Endodermal cell (in vitro differentiated cells): Measurements from ENCODE around the gene PROSER3. TPM values are rescaled to one million over a fixed set of nuclear protein-coding genes. Genes with fewer than 3 reads are reported as not detected.

Experiments
- DNase-seq: peaks from one replicate; pipeline ENCODE4 v3.0.0-alpha.2; 2017
- H3K27ac ChIP-seq: 2 replicates; pipeline ENCODE4 v1.5.1; 2013; ENCODE audit warnings: mild to moderate bottlenecking, low read depth, low read length, moderate library complexity
- H3K27me3 ChIP-seq: 2 replicates; pipeline ENCODE4 v1.6.1; 2013; ENCODE audit warnings: mild to moderate bottlenecking, low read length, moderate library complexity; ENCODE audit not compliant: insufficient read depth, control insufficient read depth, poor library complexity, severe bottlenecking
- H3K36me3 ChIP-seq: 2 replicates; pipeline ENCODE4 v1.7.0; 2013; ENCODE audit warnings: mild to moderate bottlenecking, low read length, moderate library complexity; ENCODE audit not compliant: control insufficient read depth, insufficient read depth
- H3K4me1 ChIP-seq: one replicate; pipeline ENCODE4 v1.7.0; 2013; ENCODE audit warnings: low read length; ENCODE audit not compliant: control insufficient read depth, insufficient read depth
- H3K4me3 ChIP-seq: 2 replicates; pipeline ENCODE4 v1.5.1; 2013; ENCODE audit warnings: mild to moderate bottlenecking, low read length, moderate library complexity
- H3K9ac ChIP-seq: 2 replicates; pipeline ENCODE4 v1.6.1; 2013; ENCODE audit warnings: mild to moderate bottlenecking, low read length, moderate library complexity; ENCODE audit not compliant: poor library complexity, severe bottlenecking; ENCODE audit errors: extremely low read depth
- H3K9me3 ChIP-seq: 2 replicates; pipeline ENCODE4 v1.6.1; 2013; ENCODE audit warnings: mild to moderate bottlenecking, low read length, moderate library complexity; ENCODE audit not compliant: control insufficient read depth
- H3K27ac Mint-ChIP-seq: 2 replicates; pipeline ENCODE4 v1.8.0; 2020; ENCODE audit warnings: mixed read lengths
- H3K27me3 Mint-ChIP-seq: 2 replicates; pipeline ENCODE4 v1.8.0; 2021; ENCODE audit warnings: mild to moderate bottlenecking, mixed read lengths; ENCODE audit not compliant: insufficient read depth
- H3K36me3 Mint-ChIP-seq: 2 replicates; pipeline ENCODE4 v1.8.0; 2020; ENCODE audit warnings: low read depth, mixed read lengths
- H3K4me1 Mint-ChIP-seq: 2 replicates; pipeline ENCODE4 v1.8.0; 2020; ENCODE audit warnings: mixed read lengths
- H3K4me3 Mint-ChIP-seq: 2 replicates; pipeline ENCODE4 v1.8.0; 2020; ENCODE audit warnings: mild to moderate bottlenecking, moderate library complexity, mixed read lengths
- H3K9me3 Mint-ChIP-seq: 2 replicates; pipeline ENCODE4 v1.8.0; 2020; ENCODE audit warnings: mild to moderate bottlenecking, mixed read lengths
- WGBS, 2 experiments: methylation state at CpG; one replicate each; pipeline versions ENCODE4 v1.1.5 to v1.1.7; 2013; ENCODE audit warnings: missing lambda C conversion rate in 2 of 2, mixed read lengths in 1 of 2; ENCODE audit not compliant: insufficient coverage in 1 of 2, insufficient read length in 1 of 2; 5-methylcytosine and 5-hydroxymethylcytosine counted together
- total RNA-seq, 2 donors: library from RNA; stranded (reverse); fragmentation: NEBNext Ultra II Directional in 1 of 2; extraction: Animal tissue kit (Norgen Biotek cat#: 25700) in 1 of 2; gene quantifications; 2 replicates in 1 of 2; 3 replicates in 1 of 2; pipeline ENCODE4 v1.2.1, GENCODE V29; 2021
- TF ChIP-seq, protein P1 (sequence below): fragments of 200-600 bp; sonication (generic); conservative IDR thresholded peaks from 2 replicates; pipeline ENCODE4 v1.5.0; 2021; ENCODE audit warnings: antibody characterized with exemption, mild to moderate bottlenecking

The PROSER3 gene
- total RNA-seq, 2 donors from 2014 or later: 37.8 to 45.4 TPM

DNA sequence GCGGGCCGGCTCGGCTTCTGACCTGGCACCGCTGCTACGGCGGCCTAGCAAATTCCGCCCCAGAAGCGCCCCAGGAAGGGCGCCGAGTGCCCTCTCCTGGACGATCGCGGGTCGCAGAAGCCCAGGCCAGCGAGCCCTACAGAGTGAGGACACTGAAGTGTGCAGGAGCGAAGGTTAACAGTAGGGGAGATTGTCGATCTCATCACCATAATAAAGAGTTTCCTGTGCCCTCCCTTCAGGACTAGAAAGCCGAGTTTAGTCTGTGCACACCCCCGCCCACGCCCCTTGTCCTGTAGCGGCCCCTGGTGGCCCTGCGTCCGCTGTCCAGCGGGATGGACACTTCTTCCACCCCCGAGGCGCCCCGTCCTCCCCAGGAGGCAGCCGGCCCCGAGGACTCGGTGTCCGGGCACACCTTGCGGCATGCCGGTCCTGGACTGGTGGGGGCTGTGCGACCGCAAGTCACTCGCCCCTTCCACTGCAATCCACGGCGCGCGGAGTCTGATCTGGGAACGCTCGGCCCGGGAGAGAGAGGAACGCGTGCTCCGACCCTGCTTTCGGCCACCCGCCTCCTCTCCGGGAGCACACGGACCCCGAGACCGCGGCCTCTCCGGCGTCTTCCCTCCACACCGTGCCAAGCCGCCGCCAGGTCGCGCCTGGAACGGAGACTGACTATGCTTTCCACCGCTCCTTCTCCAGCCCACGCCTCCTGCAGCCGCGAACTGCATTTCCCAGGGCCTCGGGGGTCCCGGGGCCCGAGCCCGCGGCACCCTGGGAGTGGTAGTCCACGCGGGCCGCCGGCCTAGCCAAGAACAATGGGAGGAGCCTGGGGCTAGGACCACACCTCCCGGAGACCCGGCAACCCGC, 40.9 kb upstream of the PROSER3 start:
- TF ChIP-seq, protein P1, sequence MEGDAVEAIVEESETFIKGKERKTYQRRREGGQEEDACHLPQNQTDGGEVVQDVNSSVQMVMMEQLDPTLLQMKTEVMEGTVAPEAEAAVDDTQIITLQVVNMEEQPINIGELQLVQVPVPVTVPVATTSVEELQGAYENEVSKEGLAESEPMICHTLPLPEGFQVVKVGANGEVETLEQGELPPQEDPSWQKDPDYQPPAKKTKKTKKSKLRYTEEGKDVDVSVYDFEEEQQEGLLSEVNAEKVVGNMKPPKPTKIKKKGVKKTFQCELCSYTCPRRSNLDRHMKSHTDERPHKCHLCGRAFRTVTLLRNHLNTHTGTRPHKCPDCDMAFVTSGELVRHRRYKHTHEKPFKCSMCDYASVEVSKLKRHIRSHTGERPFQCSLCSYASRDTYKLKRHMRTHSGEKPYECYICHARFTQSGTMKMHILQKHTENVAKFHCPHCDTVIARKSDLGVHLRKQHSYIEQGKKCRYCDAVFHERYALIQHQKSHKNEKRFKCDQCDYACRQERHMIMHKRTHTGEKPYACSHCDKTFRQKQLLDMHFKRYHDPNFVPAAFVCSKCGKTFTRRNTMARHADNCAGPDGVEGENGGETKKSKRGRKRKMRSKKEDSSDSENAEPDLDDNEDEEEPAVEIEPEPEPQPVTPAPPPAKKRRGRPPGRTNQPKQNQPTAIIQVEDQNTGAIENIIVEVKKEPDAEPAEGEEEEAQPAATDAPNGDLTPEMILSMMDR: peak; percentile 93
- WGBS, 2 experiments: 0% methylated on average over 57 to 77 of the region's 77 CpGs
- H3K27me3 Mint-ChIP-seq: no peaks in the 10 kb centered on the region
- H3K4me3 Mint-ChIP-seq: peak overlapping the region; percentile 74
- H3K9ac ChIP-seq: peak overlapping the region; percentile 35
- no peaks in the 10 kb centered on the region for H3K27me3 ChIP-seq
- DNase-seq: peak; percentile 99
- H3K9me3 ChIP-seq: no peaks in the 10 kb centered on the region
- H3K9me3 Mint-ChIP-seq: no peaks in the 10 kb centered on the region
- H3K36me3 ChIP-seq: peaks cover 8% of the 10 kb centered on the region
- peak overlapping the region; percentile 85 for H3K4me3 ChIP-seq
- H3K27ac ChIP-seq: peak overlapping the region; percentile 80
- peaks cover 15% of the 10 kb centered on the region for H3K36me3 Mint-ChIP-seq
- peaks cover 13% of the 10 kb centered on the region for H3K4me1 ChIP-seq
- peak overlapping the region; percentile 96 for H3K27ac Mint-ChIP-seq
- peaks cover 18% of the 10 kb centered on the region for H3K4me1 Mint-ChIP-seq

DNA sequence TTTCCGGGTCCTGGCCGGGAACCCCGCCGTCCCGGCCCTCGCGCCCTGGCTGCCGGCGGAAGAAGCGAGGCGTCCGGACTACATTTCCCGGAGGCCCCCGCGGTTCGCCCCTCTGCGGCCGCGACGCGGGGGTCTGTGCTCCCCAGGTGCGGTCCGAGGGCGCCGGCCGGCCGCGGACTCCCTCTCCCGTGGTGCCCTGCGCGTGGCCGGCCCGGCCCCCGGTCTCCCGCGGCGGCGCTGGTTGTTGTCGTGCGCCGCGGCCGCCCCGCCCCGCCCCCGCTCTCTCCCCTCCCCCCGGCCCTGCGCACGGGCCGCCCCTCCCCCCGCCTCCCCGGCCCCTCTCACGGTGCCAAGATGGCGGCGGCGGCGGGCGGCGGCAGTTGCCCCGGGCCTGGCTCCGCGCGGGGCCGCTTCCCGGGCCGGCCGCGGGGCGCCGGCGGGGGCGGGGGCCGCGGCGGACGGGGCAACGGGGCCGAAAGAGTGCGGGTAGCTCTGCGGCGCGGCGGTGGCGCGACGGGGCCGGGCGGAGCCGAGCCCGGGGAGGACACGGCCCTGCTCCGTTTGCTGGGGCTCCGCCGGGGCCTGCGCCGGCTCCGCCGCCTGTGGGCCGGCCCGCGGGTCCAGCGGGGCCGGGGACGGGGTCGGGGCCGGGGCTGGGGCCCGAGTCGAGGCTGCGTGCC, 40.2 kb upstream of the PROSER3 start, which contains the start of gene KMT2B:
Gene KMT2B (plus strand): TSS at position 339 of the 680 bp plus-strand sequence. CDS start 16 bp downstream, at position 355.
- peak within 1 kb of the TSS; percentile 80 for H3K27ac ChIP-seq
- no peaks in the 10 kb centered on the region for H3K27me3 ChIP-seq
- H3K4me3 ChIP-seq: peak within 1 kb of the TSS; percentile 90
- H3K9me3 Mint-ChIP-seq: no peaks in the 10 kb centered on the region
- peaks cover 18% of the 10 kb centered on the region for H3K4me1 Mint-ChIP-seq
- H3K4me1 ChIP-seq: peaks cover 13% of the 10 kb centered on the region
- peak within 1 kb of the TSS; percentile 96 for H3K27ac Mint-ChIP-seq
- no peak for DNase-seq
- TF ChIP-seq, protein P1: no peak
- H3K36me3 ChIP-seq: peaks cover 8% of the 10 kb centered on the region
- no peaks in the 10 kb centered on the region for H3K27me3 Mint-ChIP-seq
- peak within 1 kb of the TSS; percentile 68 for H3K9ac ChIP-seq
- WGBS, 2 experiments: 0 to 1% methylated on average over 35 to 87 of the region's 109 CpGs
- peaks cover 22% of the 10 kb centered on the region for H3K36me3 Mint-ChIP-seq
- no peaks in the 10 kb centered on the region for H3K9me3 ChIP-seq
- peak within 1 kb of the TSS; percentile 86 for H3K4me3 Mint-ChIP-seq

DNA sequence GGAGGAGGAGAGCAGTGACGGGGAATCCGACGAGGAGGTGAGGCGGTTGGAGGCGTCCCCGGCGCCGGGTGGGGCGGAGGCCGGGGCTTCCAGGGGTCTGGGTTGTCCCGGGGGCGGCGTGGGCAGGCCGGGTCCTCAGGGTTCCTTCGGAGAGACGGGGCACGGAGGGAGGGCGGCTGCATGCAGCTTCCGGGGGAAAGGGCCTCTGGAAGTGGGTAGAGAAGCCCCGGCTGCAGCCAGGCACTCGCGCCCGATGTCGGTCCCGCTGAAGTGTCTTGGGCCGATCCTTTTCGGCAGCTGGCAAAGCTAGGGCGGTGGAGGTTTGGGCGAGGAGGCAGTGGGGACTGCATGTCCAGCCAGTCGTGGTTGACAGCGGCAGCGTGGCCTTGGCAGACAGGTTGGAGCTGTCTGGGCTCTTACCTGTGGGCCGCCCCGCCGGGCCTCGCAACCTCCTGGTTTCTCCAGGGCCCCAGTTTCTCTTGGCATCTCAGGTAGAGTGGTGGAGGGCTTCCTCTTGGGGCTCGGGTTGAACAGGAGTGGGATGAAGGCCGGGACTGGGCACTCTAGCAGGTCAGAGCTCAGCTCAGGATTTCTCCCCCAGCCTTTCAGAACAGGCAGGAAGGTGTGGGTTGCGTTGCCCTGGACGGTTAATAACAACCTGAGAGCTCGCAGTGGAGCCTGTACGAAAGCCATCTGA, 39.5 kb upstream of the PROSER3 start:
- Mint-ChIP-seq H3K4me3 (peak overlapping the region; percentile 86), H3K4me1 (peaks cover 18% of the 10 kb centered on the region), H3K27me3 (no peaks in the 10 kb centered on the region), H3K27ac (peak overlapping the region; percentile 48), H3K36me3 (peaks cover 27% of the 10 kb centered on the region), H3K9me3 (no peaks in the 10 kb centered on the region)
- peaks cover 13% of the 10 kb centered on the region for H3K4me1 ChIP-seq
- TF ChIP-seq, protein P1: no peak
- peak; percentile 66 for DNase-seq
- H3K36me3 ChIP-seq: peaks cover 15% of the 10 kb centered on the region
- H3K27me3 ChIP-seq: no peaks in the 10 kb centered on the region
- H3K9me3 ChIP-seq: no peaks in the 10 kb centered on the region
- peak overlapping the region; percentile 68 for H3K9ac ChIP-seq
- WGBS, 2 experiments: 4 to 9% methylated on average over 21 to 42 of the region's 42 CpGs
- peak overlapping the region; percentile 90 for H3K4me3 ChIP-seq
- no peak overlapping the region for H3K27ac ChIP-seq
